Large intestine (tissue), 12 donors: ENCODE measurements around the gene ADRA1B. TPM values are rescaled to one million over a fixed set of nuclear protein-coding genes. Genes with fewer than 3 reads are reported as not detected.

Experiments used
- DNase-seq, 2 donors: peaks; one replicate each; pipeline versions ENCODE4 v3.0.0 to v3.0.0-alpha.2; 2013
- H3K27ac ChIP-seq: one replicate; pipeline ENCODE4 v1.5.1; 2013; ENCODE audit warnings: low read length
- H3K27me3 ChIP-seq: 2 replicates; pipeline ENCODE4 v1.6.1; 2013; ENCODE audit warnings: low read length; ENCODE audit not compliant: control insufficient read depth, insufficient read depth
- H3K36me3 ChIP-seq: 2 replicates; pipeline ENCODE4 v1.6.1; 2013; ENCODE audit warnings: low read length; ENCODE audit not compliant: control insufficient read depth, insufficient read depth
- H3K4me1 ChIP-seq: one replicate; pipeline ENCODE4 v1.6.1; 2013; ENCODE audit warnings: low read length; ENCODE audit not compliant: control insufficient read depth, insufficient read depth
- H3K4me3 ChIP-seq: one replicate; pipeline ENCODE4 v1.5.1; 2013; ENCODE audit warnings: low read length
- H3K9me3 ChIP-seq: one replicate; pipeline ENCODE4 v1.6.1; 2013; ENCODE audit warnings: mild to moderate bottlenecking, low read depth, low read length, moderate library complexity; ENCODE audit not compliant: control insufficient read depth
- WGBS: methylation state at CpG from one replicate; pipeline ENCODE4 v1.1.5; 2013; ENCODE audit warnings: low lambda C conversion rate; ENCODE audit not compliant: insufficient coverage; 5-methylcytosine and 5-hydroxymethylcytosine counted together
- long read RNA-seq, 11 donors: transcript quantifications; one replicate each; lab custom pipeline, GENCODE V29; 2026
- polyA plus RNA-seq: library from polyadenylated mRNA; unstranded; fragments of 120-200 nt; gene quantifications from one replicate; pipeline ENCODE4 v1.2.1, GENCODE V29; 2013

Gene ADRA1B
- polyA plus RNA-seq, result 0.12 TPM
- long read RNA-seq, donor 1, result 0 reads
- long read RNA-seq, donor 2, result 0 reads
- long read RNA-seq, donor 3, result 0 reads
- long read RNA-seq, donor 4, result 0 reads
- long read RNA-seq, donor 5, result 0 reads
- long read RNA-seq, donor 6, result 0 reads
- long read RNA-seq, donor 7, partial matches to known transcripts, result 0 of 1 reads
- long read RNA-seq, donor 7, other reads (novel, unspliced or antisense), result 0 of 1 reads
- long read RNA-seq, donor 8, result 0 reads
- long read RNA-seq, donor 9, result 0 reads
- long read RNA-seq, donor 10, result 0 reads
- long read RNA-seq, donor 11, result 0 reads

DNA sequence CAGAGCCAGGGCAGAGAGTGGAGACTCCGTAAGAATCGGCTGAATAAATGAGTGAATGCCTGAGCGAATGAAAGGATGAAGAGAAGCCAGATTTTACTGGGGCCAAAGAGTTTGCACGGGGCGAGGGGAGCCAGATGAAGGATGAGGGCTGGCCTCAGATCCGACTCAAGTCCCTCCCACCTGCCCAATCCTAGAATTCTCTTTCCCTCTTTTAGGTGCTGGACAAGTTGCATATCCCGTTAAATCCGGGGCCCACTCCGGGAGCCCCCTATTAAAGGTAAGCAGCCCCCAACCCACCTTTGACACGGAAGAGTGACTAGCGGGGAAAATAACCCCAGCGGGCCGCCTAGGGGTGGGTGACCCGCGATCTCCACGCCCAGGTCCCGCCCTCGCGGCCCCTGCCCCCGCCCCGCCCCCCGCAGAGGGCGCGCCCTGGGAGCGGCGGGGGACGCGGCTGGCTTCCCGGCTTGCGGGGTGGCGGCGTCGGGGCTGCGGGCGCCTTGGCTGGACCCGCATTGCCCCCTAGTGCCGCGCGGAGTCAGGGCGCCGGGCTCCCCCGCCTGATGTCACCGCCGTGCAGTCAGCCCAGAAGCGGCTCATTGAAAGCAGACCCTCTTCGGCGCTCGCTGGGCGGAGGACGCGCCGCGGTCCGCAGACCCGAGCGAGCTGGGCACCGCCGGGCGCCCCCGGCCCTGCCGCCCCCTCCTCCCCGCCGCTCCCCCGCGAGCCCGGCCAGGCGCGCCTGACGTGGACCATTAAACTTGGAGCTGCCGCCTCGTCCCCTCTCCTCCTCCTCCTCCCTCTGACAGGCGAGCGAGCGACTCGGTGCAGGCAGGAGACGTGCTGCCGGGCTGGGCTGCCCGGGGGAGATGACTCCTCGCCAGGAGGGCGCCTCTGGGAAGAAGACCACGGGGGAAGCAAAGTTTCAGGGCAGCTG, at the start of gene ADRA1B:
Gene ADRA1B (plus strand): TSS at position 579 of the 937 bp plus-strand sequence. CDS start 424 bp downstream, outside the sequence.
- no peaks in the 10 kb centered on the region for H3K36me3 ChIP-seq
- H3K27ac ChIP-seq, result no peak within 1 kb of the TSS
- H3K27me3 ChIP-seq, result peaks cover 32% of the 10 kb centered on the region
- DNase-seq, result peak; percentile 56 to 68
- H3K9me3 ChIP-seq, result no peaks in the 10 kb centered on the region
- no CpG with 5 or more reads among the region's 81 CpGs for WGBS
- peaks cover 37% of the 10 kb centered on the region for H3K4me1 ChIP-seq
- peak within 1 kb of the TSS; percentile 30 for H3K4me3 ChIP-seq

DNA sequence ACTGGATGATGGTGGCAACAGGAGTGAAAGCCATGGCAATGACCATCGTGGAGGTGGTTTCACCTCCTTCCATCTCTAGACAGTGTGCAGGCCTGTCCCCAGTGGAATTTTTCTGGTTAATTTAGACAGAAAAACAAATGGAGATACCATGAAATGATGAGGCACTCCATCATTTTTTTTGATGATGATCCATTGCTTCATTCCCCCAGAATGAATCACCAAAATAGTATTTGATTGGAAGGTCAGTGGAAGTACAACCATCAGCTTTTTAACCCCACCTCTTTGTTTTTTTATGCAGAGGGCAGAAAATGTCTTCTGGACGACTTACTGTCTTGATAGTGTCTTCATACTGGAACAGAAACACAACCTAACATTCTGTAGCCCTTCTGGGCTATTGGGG, 42.6 kb upstream of the ADRA1B start:
- H3K27me3 ChIP-seq, result peaks cover 6% of the 10 kb centered on the region
- no peaks in the 10 kb centered on the region for H3K36me3 ChIP-seq
- H3K4me1 ChIP-seq, result no peaks in the 10 kb centered on the region
- no peak overlapping the region for H3K27ac ChIP-seq
- no peaks in the 10 kb centered on the region for H3K9me3 ChIP-seq
- no peak overlapping the region for H3K4me3 ChIP-seq
- DNase-seq, result no peak
- no CpG with 5 or more reads among the region's 2 CpGs for WGBS

DNA sequence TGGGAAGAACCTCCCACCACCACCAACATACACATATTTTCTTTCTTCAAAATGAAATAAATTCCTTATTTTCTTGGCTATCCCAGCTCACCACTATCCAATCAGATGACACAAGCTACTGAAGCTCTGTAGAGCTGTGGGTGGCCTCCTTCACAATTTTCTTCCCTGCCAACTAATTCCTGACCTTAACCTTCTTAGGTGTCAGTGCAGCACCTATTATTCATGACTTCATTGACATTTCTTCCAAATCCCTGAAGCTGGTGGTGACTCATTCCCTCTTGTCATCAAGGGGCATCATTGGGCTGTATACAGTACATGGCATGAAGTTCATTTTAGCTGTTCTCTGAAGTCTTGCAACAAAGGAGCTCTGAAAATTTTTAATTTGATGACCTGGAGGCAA, 42.0 kb upstream of the ADRA1B start:
- Histone ChIP-seq H3K27me3 (peaks cover 4% of the 10 kb centered on the region), H3K36me3 (no peaks in the 10 kb centered on the region), H3K27ac (no peak overlapping the region), H3K4me3 (no peak overlapping the region), H3K4me1 (peaks cover 2% of the 10 kb centered on the region), H3K9me3 (no peaks in the 10 kb centered on the region)
- DNase-seq, result no peak

DNA sequence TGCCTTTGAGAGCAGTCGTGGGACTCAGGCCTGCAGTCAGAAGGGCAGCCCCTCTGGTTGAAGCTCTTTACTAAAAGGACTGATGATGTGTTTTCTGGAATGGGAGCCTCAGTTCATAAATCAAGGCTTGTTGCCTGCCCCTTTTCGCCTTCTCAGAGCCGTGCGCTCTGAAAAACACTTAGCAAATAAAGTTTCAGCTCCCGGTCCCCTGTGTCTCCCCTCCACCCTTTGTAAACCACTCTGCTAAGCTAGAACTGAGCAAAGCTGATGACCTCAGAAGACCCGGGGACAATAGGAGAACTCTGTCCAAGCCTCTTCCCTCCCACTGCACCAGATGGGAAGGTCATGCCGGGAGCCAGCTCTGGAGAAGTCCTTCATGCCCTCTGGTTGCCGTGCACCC, 39.3 kb upstream of the ADRA1B start:
- DNase-seq, result no peak
- Histone ChIP-seq H3K27ac (no peak overlapping the region), H3K4me1 (peaks cover 2% of the 10 kb centered on the region), H3K4me3 (no peak overlapping the region), H3K9me3 (no peaks in the 10 kb centered on the region), H3K36me3 (no peaks in the 10 kb centered on the region), H3K27me3 (peaks cover 2% of the 10 kb centered on the region)
- no CpG with 5 or more reads among the region's 8 CpGs for WGBS

- Histone ChIP-seq H3K36me3 (no peaks in the 10 kb centered on the region), H3K27me3 (peaks cover 2% of the 10 kb centered on the region), H3K4me1 (peaks cover 2% of the 10 kb centered on the region), H3K27ac (peak overlapping the region; percentile 38), H3K9me3 (no peaks in the 10 kb centered on the region), H3K4me3 (no peak overlapping the region)
- no CpG with 5 or more reads among the region's 7 CpGs for WGBS
- no peak for DNase-seq
Measured at GRCh38 chr5:159877894-159878448, 38.3 kb upstream of the ADRA1B start.

DNA sequence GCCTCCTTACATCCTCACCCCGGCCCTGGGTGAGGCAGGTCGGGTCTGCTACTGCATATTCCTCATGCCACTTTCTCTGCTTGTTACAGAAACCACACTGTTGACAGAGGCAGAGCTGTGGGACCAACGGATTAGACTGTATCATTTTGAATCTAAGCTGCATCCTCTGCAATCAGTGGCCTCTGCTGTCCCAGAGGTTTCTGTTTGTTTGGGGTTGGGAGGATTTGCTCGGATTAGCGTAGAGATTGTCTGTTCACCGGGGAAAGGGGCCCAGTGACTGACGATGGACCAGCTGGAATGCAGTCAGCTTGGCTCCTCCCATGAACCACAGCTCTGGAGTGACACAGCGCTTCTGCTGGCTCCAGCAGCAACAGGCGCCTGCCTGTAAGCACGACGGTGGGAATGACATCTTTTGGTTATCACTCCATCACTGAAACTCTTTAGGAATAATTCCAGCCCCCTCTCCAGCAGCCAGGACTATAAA, 37.3 kb upstream of the ADRA1B start:
- Histone ChIP-seq H3K36me3 (no peaks in the 10 kb centered on the region), H3K4me1 (peaks cover 2% of the 10 kb centered on the region), H3K4me3 (no peak overlapping the region), H3K27ac (peak overlapping the region; percentile 6), H3K27me3 (peaks cover 2% of the 10 kb centered on the region), H3K9me3 (no peaks in the 10 kb centered on the region)
- peak; percentile 40 to 49 for DNase-seq
- WGBS, result 8% methylated on average over 4 of the region's 11 CpGs

GRCh38 chr5:159880676-159881075, 35.6 kb upstream of the ADRA1B start:
- Histone ChIP-seq H3K9me3 (no peaks in the 10 kb centered on the region), H3K4me3 (no peak overlapping the region), H3K36me3 (no peaks in the 10 kb centered on the region), H3K4me1 (peaks cover 2% of the 10 kb centered on the region), H3K27me3 (peaks cover 2% of the 10 kb centered on the region), H3K27ac (no peak overlapping the region)
- 83% methylated on average over 1 of the region's 2 CpGs for WGBS
- DNase-seq, result no peak

GRCh38 chr5:159881967-159882366, 34.3 kb upstream of the ADRA1B start:
- WGBS, result no CpG with 5 or more reads among the region's 2 CpGs
- DNase-seq, result no peak
- H3K27ac ChIP-seq, result no peak overlapping the region

DNA sequence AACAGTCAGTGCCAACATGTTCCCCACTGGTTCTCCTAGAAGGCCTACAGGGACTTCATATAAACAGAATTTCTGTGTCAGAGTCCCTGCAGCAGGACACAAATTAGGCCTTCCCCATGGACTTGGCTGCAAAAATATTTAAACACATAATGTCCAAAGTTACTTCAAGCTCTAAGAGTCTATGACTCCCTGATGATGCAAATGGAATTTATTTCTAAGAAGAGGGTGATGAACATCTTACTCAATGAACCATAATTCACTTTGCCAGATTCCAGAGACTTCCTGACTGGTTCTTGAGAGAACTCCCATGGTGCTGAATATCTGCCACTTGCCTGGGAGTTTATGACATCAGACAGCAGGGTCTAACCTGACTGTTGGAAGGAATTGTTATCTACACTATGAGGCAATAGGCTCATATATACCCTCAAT, 32.7 kb upstream of the ADRA1B start:
- peaks cover 2% of the 10 kb centered on the region for H3K27me3 ChIP-seq
- H3K27ac ChIP-seq, result no peak overlapping the region
- no peaks in the 10 kb centered on the region for H3K9me3 ChIP-seq
- H3K36me3 ChIP-seq, result no peaks in the 10 kb centered on the region
- H3K4me3 ChIP-seq, result no peak overlapping the region
- peaks cover 2% of the 10 kb centered on the region for H3K4me1 ChIP-seq
- no peak for DNase-seq

More at GRCh38 chr5:159881967-159882366, 34.3 kb upstream of the ADRA1B start:
- Histone ChIP-seq H3K27me3 (peaks cover 2% of the 10 kb centered on the region), H3K36me3 (no peaks in the 10 kb centered on the region), H3K9me3 (no peaks in the 10 kb centered on the region), H3K4me1 (peaks cover 2% of the 10 kb centered on the region), H3K4me3 (no peak overlapping the region)

GRCh38 chr5:159884917-159885620, 31.2 kb upstream of the ADRA1B start:
- Histone ChIP-seq H3K9me3 (no peaks in the 10 kb centered on the region), H3K4me1 (no peaks in the 10 kb centered on the region), H3K4me3 (no peak overlapping the region), H3K27me3 (peaks cover 10% of the 10 kb centered on the region), H3K27ac (no peak overlapping the region), H3K36me3 (no peaks in the 10 kb centered on the region)
- no peak for DNase-seq
